Measurements from ENCODE around the gene RS1. TPM values are rescaled to one million over a fixed set of nuclear protein-coding genes. Genes with fewer than 3 reads are reported as not detected.

RS1 gene
- total RNA-seq, 5 donors from 2014 or later (not counting 1 experiment from before 2014, with no cell fraction given): not detected

GRCh38 chrX:18682979-18683387, 11.1 kb upstream of the RS1 start:
- H3K4me1 Mint-ChIP-seq: peaks cover 0 to 4% (median 0%) of the 10 kb centered on the region in 3 donors
- no peaks in the 10 kb centered on the region for H3K4me1 ChIP-seq (ENCODE audit: control insufficient read depth in 1 of 2, extremely low read depth in 1 of 2, insufficient read depth in 2 of 2, low read length in 2 of 2)
- H3K27ac Mint-ChIP-seq: no peak overlapping the region
- no peak for DNase-seq
- H3K4me3 Mint-ChIP-seq: no peak overlapping the region
- ChIA-PET POLR2A (no interaction called here), CTCF (no interaction called here)
- H3K9me3 Mint-ChIP-seq: no peaks in the 10 kb centered on the region
- ATAC-seq (replicated peaks in 1 of 4): no peak
- H3K27me3 Mint-ChIP-seq: peaks cover 0 to 3% of the 10 kb centered on the region in 2 donors
- no peak overlapping the region for H3K4me3 ChIP-seq (ENCODE audit: control insufficient read depth in 1 of 2, extremely low read depth in 1 of 2, low read length in 1 of 2)
- no peak overlapping the region for H3K27ac ChIP-seq (ENCODE audit: low read length)
- no peaks in the 10 kb centered on the region for H3K36me3 Mint-ChIP-seq
- no peaks in the 10 kb centered on the region for H3K27me3 ChIP-seq (replicated peaks in 1 of 2; ENCODE audit: control insufficient read depth in 2 of 2, extremely low read depth in 1 of 2, insufficient read depth in 2 of 2, low read length in 1 of 2)
- WGBS (ENCODE audit: insufficient coverage): no CpG with 5 or more reads among the region's 9 CpGs
- H3K9me3 ChIP-seq: no peaks in the 10 kb centered on the region
- no peaks in the 10 kb centered on the region for H3K36me3 ChIP-seq (ENCODE audit: control insufficient read depth in 2 of 2, extremely low read depth in 1 of 2, insufficient read depth in 1 of 2, low read length in 1 of 2)

- Mint-ChIP-seq H3K4me1 (peaks cover 3 to 7% (median 7%) of the 10 kb centered on the region in 3 donors), H3K9me3 (no peaks in the 10 kb centered on the region), H3K36me3 (no peaks in the 10 kb centered on the region), H3K4me3 (no peak overlapping the region), H3K27ac (no peak overlapping the region), H3K27me3 (peaks cover 0 to 3% of the 10 kb centered on the region in 2 donors)
- ChIA-PET POLR2A (no interaction called here), CTCF (no interaction called here)
- DNase-seq (no peak), ATAC-seq (replicated peaks in 1 of 4) (no peak)
- no peaks in the 10 kb centered on the region for H3K36me3 ChIP-seq (ENCODE audit: control insufficient read depth in 2 of 2, extremely low read depth in 1 of 2, insufficient read depth in 1 of 2, low read length in 1 of 2)
- no peaks in the 10 kb centered on the region for H3K4me1 ChIP-seq (ENCODE audit: control insufficient read depth in 1 of 2, extremely low read depth in 1 of 2, insufficient read depth in 2 of 2, low read length in 2 of 2)
- H3K4me3 ChIP-seq (ENCODE audit: control insufficient read depth in 1 of 2, extremely low read depth in 1 of 2, low read length in 1 of 2): no peak overlapping the region
- H3K9me3 ChIP-seq: no peaks in the 10 kb centered on the region
- WGBS (ENCODE audit: insufficient coverage): 94% methylated on average over 3 of the region's 6 CpGs
- no peak overlapping the region for H3K27ac ChIP-seq (ENCODE audit: low read length)
- no peaks in the 10 kb centered on the region for H3K27me3 ChIP-seq (replicated peaks in 1 of 2; ENCODE audit: control insufficient read depth in 2 of 2, extremely low read depth in 1 of 2, insufficient read depth in 2 of 2, low read length in 1 of 2)
Observed at GRCh38 chrX:18681996-18682395, 10.1 kb upstream of the RS1 start.

DNA sequence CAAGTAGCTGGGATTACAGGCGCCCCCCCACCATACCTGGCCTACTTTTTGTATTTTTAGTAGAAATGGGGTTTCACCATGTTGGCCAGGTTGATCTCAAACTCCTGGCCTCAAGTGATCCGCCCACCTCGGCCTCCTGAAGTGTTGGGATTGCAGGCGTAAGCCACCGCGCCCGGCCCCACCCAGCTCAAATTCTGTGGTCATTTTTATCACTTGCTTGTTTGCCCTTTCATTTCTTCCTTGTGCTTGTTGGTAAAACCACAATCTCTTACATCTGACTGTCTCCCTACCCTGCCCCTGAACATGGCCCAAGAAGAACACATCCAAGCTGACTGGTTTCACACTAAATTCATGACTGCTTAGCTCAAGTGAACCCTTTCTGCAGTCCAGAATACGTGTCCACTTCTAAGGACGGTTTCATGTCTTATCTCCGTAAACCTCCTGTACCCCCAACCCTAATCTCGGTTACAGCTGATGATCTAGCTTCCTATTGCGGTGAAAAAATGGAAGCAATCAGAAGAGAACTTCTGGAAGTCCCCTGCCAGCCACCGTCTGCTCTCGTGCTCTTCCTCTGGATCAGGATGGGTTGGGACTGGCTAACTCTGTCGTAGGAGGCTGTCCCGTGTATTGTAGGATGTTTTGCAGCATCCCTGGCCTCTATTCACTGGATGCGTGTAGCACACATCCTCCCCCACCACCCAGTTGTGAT, 5.4 kb upstream of the RS1 start:
- no peaks in the 10 kb centered on the region for H3K36me3 Mint-ChIP-seq
- H3K9me3 ChIP-seq: no peaks in the 10 kb centered on the region
- peak overlapping the region; percentile 28 to 39 for H3K27ac Mint-ChIP-seq
- peaks cover 6 to 18% (median 8%) of the 10 kb centered on the region in 3 donors for H3K4me1 Mint-ChIP-seq
- ATAC-seq (replicated peaks in 1 of 4) (no peak), DNase-seq (no peak)
- H3K4me1 ChIP-seq (ENCODE audit: control insufficient read depth in 1 of 2, extremely low read depth in 1 of 2, insufficient read depth in 2 of 2, low read length in 2 of 2): peaks cover 0 to 5% of the 10 kb centered on the region in 2 experiments
- POLR2A ChIA-PET: no interaction called here
- H3K4me3 ChIP-seq (ENCODE audit: control insufficient read depth in 1 of 2, extremely low read depth in 1 of 2, low read length in 1 of 2): no peak overlapping the region
- 100% methylated on average over 4 of the region's 17 CpGs for WGBS (ENCODE audit: insufficient coverage)
- H3K27ac ChIP-seq (ENCODE audit: low read length): no peak overlapping the region
- no peaks in the 10 kb centered on the region for H3K27me3 Mint-ChIP-seq
- H3K9me3 Mint-ChIP-seq: no peaks in the 10 kb centered on the region
- no peaks in the 10 kb centered on the region for H3K27me3 ChIP-seq (replicated peaks in 1 of 2; ENCODE audit: control insufficient read depth in 2 of 2, extremely low read depth in 1 of 2, insufficient read depth in 2 of 2, low read length in 1 of 2)
- CTCF ChIA-PET: interaction anchor here in 1 of 2 donors (0.6 to 0.7 kb wide), 2 partner anchors 1793 to 1794 kb away, joined by 3 to 10 read pairs; no protein-coding TSS in a partner anchor
- peak overlapping the region in 2 of 3 donors; percentile 10 to 32 for H3K4me3 Mint-ChIP-seq
- no peaks in the 10 kb centered on the region for H3K36me3 ChIP-seq (ENCODE audit: control insufficient read depth in 2 of 2, extremely low read depth in 1 of 2, insufficient read depth in 1 of 2, low read length in 1 of 2)

DNA sequence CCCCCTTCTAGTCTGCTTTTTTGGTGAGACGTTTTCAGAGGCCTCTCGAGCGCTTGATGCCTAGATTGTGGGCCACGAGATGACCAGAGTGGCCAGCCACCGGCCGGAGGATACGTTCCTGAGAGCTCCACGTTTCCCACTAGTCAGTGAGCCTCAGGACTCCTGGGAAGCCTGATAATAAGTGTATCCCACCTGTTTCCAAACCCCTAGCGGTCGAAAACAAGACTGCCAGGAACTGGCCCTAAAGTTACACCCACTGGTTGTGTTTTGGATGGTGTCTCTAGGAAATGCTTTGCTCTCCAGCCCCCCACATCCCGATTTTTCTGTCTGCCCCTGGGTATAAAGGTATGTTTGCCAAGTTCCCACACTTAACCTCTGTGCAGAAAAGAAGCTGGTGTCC, 4.6 kb upstream of the RS1 start:
- DNase-seq: no peak
- Histone ChIP-seq H3K27me3 (replicated peaks in 1 of 2; ENCODE audit: control insufficient read depth in 2 of 2, extremely low read depth in 1 of 2, insufficient read depth in 2 of 2, low read length in 1 of 2) (no peaks in the 10 kb centered on the region), H3K36me3 (ENCODE audit: control insufficient read depth in 2 of 2, extremely low read depth in 1 of 2, insufficient read depth in 1 of 2, low read length in 1 of 2) (no peaks in the 10 kb centered on the region), H3K4me1 (ENCODE audit: control insufficient read depth in 1 of 2, extremely low read depth in 1 of 2, insufficient read depth in 2 of 2, low read length in 2 of 2) (peaks cover 0 to 5% of the 10 kb centered on the region in 2 experiments), H3K9me3 (no peaks in the 10 kb centered on the region), H3K27ac (ENCODE audit: low read length) (no peak overlapping the region), H3K4me3 (ENCODE audit: control insufficient read depth in 1 of 2, extremely low read depth in 1 of 2, low read length in 1 of 2) (no peak overlapping the region)
- Mint-ChIP-seq H3K4me1 (peaks cover 6 to 18% (median 8%) of the 10 kb centered on the region in 3 donors), H3K27me3 (no peaks in the 10 kb centered on the region), H3K36me3 (no peaks in the 10 kb centered on the region), H3K4me3 (peak overlapping the region in 2 of 3 donors; percentile 25 to 78), H3K9me3 (no peaks in the 10 kb centered on the region), H3K27ac (no peak overlapping the region)
- no CpG with 5 or more reads among the region's 11 CpGs for WGBS (ENCODE audit: insufficient coverage)
- no peak for ATAC-seq (replicated peaks in 1 of 4)
- CTCF ChIA-PET: interaction anchor here in 1 of 2 donors (0.5 kb wide), 1 partner anchor 8 kb away, joined by 7 read pairs; no protein-coding TSS in a partner anchor
- POLR2A ChIA-PET: interaction anchor here (0.6 kb wide), 2 partner anchors 294 to 940 kb away, joined by 3 to 4 read pairs; no protein-coding TSS in a partner anchor

GRCh38 chrX:18676050-18676449, 4.1 kb upstream of the RS1 start:
- no peaks in the 10 kb centered on the region for H3K36me3 ChIP-seq (ENCODE audit: control insufficient read depth in 2 of 2, extremely low read depth in 1 of 2, insufficient read depth in 1 of 2, low read length in 1 of 2)
- H3K9me3 ChIP-seq: no peaks in the 10 kb centered on the region
- H3K4me1 ChIP-seq (ENCODE audit: control insufficient read depth in 1 of 2, extremely low read depth in 1 of 2, insufficient read depth in 2 of 2, low read length in 2 of 2): peaks cover 0 to 5% of the 10 kb centered on the region in 2 experiments
- H3K27me3 ChIP-seq (replicated peaks in 1 of 2; ENCODE audit: control insufficient read depth in 2 of 2, extremely low read depth in 1 of 2, insufficient read depth in 2 of 2, low read length in 1 of 2): no peaks in the 10 kb centered on the region
- H3K4me3 ChIP-seq (ENCODE audit: control insufficient read depth in 1 of 2, extremely low read depth in 1 of 2, low read length in 1 of 2): no peak overlapping the region
- no peaks in the 10 kb centered on the region for H3K9me3 Mint-ChIP-seq
- peak overlapping the region; percentile 45 to 78 (median 78) for H3K4me3 Mint-ChIP-seq
- CTCF ChIA-PET: interaction anchor here in 1 of 2 donors (0.5 kb wide), 1 partner anchor 8 kb away, joined by 7 read pairs; no protein-coding TSS in a partner anchor
- no CpG with 5 or more reads among the region's 10 CpGs for WGBS (ENCODE audit: insufficient coverage)
- POLR2A ChIA-PET: interaction anchor here (0.6 kb wide), 2 partner anchors 294 to 939 kb away, joined by 3 to 4 read pairs; no protein-coding TSS in a partner anchor
- H3K27me3 Mint-ChIP-seq: no peaks in the 10 kb centered on the region
- H3K27ac Mint-ChIP-seq: peak overlapping the region; percentile 8 to 19
- DNase-seq: no peak
- peaks cover 6 to 18% (median 8%) of the 10 kb centered on the region in 3 donors for H3K4me1 Mint-ChIP-seq
- ATAC-seq (replicated peaks in 1 of 4): no peak
- no peak overlapping the region for H3K27ac ChIP-seq (ENCODE audit: low read length)
- H3K36me3 Mint-ChIP-seq: no peaks in the 10 kb centered on the region

DNA sequence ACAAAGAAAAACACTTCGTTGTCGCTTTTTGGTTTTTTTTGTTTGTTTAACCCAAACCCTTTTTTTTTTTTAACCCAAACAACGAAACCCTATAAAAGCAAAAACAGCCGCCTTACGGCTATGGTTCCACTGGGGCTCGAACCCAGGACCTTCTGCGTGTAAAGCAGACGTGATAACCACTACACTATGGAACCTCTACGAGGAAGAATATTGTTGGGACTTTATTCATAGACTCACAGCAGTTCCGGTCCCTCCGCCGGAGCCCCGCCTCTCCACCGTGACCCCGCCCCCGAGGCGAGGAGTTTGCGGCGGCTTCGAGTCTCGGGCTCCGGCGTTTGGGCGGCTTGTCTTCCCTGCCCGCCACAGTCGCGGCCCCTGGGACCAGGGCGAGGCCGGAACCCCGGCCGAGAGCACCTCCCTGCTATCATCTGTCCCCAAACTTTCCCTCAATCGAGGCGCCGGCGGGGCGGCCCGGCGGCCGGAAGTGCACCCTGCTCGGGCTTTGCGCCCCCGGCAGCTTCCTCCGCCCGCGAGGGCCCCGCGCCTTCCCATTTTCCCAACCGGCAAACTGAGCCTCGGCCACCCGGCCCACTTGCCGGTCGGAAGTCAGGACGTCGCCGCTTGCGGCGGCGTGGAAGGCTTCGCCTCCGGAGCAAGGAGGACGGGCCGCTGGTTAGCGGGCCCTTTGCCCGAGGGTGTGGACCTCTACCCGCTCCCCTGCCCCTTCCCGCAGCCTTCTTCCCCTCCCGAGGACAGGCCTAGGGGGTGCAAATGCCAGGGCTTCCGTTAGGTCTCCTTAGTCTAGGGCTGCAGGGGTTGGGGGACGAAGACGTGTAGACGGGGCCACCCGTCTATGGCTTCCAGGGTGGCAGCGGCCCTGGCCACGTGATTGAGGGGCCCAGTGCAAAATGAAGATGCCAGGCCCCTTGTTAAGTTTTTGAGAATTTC, 3.2 kb upstream of the RS1 start:
- CTCF ChIA-PET: no interaction called here
- peaks cover 0 to 5% of the 10 kb centered on the region in 2 experiments for H3K4me1 ChIP-seq (ENCODE audit: control insufficient read depth in 1 of 2, extremely low read depth in 1 of 2, insufficient read depth in 2 of 2, low read length in 2 of 2)
- no peaks in the 10 kb centered on the region for H3K9me3 Mint-ChIP-seq
- H3K4me1 Mint-ChIP-seq: peaks cover 6 to 18% (median 8%) of the 10 kb centered on the region in 3 donors
- H3K4me3 ChIP-seq (ENCODE audit: control insufficient read depth in 1 of 2, extremely low read depth in 1 of 2, low read length in 1 of 2): peak overlapping the region; percentile 67 to 71
- peak; percentile 52 to 89 (median 72) for DNase-seq
- no peaks in the 10 kb centered on the region for H3K36me3 Mint-ChIP-seq
- H3K27me3 ChIP-seq (replicated peaks in 1 of 2; ENCODE audit: control insufficient read depth in 2 of 2, extremely low read depth in 1 of 2, insufficient read depth in 2 of 2, low read length in 1 of 2): no peaks in the 10 kb centered on the region
- H3K9me3 ChIP-seq: no peaks in the 10 kb centered on the region
- peak overlapping the region; percentile 77 for H3K27ac ChIP-seq (ENCODE audit: low read length)
- H3K27ac Mint-ChIP-seq: peak overlapping the region; percentile 78 to 82
- H3K36me3 ChIP-seq (ENCODE audit: control insufficient read depth in 2 of 2, extremely low read depth in 1 of 2, insufficient read depth in 1 of 2, low read length in 1 of 2): no peaks in the 10 kb centered on the region
- peak overlapping the region; percentile 77 to 78 (median 78) for H3K4me3 Mint-ChIP-seq
- under 1% methylated on average over 33 of the region's 74 CpGs for WGBS (ENCODE audit: insufficient coverage)
- no peaks in the 10 kb centered on the region for H3K27me3 Mint-ChIP-seq
- peak; percentile 80 to 90 (median 84) for ATAC-seq (replicated peaks in 1 of 4)
- POLR2A ChIA-PET: interaction anchor here in 1 of 2 donors (0.6 kb wide), 1 partner anchor 9 kb away, joined by 3 read pairs; no protein-coding TSS in a partner anchor

Data from T-cell (primary cell).